Colonic mucosa (tissue), 4 donors: ENCODE results near the gene AAK1. TPM values are rescaled to one million over a fixed set of nuclear protein-coding genes. Genes with fewer than 3 reads are reported as not detected.

Source experiments
- DNase-seq: peaks from one replicate; pipeline ENCODE4 v3.0.0-alpha.2; 2020
- H3K27ac ChIP-seq: fragments of 200-600 bp; one replicate; pipeline ENCODE4 v1.8.0; 2021
- H3K27me3 ChIP-seq: fragments of 200-600 bp; one replicate; pipeline ENCODE4 v1.8.0; 2021
- H3K36me3 ChIP-seq: fragments of 200-600 bp; one replicate; pipeline ENCODE4 v1.8.0; 2021
- H3K4me1 ChIP-seq: fragments of 200-600 bp; one replicate; pipeline ENCODE4 v1.8.0; 2021; ENCODE audit warnings: mild to moderate bottlenecking
- H3K4me3 ChIP-seq: fragments of 200-600 bp; one replicate; pipeline ENCODE4 v1.8.0; 2021
- H3K9ac ChIP-seq, 2 donors: one replicate each; pipeline ENCODE4 v1.7.0; 2013; ENCODE audit warnings: control low read depth in 2 of 2, low read depth in 2 of 2, low read length in 2 of 2
- H3K9me3 ChIP-seq: fragments of 200-600 bp; one replicate; pipeline ENCODE4 v1.8.0; 2021
- CTCF ChIP-seq: fragments of 200-600 bp; IDR thresholded peaks from one replicate; pipeline ENCODE4 v1.8.0; 2022; ENCODE audit warnings: antibody characterized with exemption, mild to moderate bottlenecking
- intact Hi-C: fragments of 100-400 bp; cut with DNase I; formaldehyde crosslinking; loops from one replicate; pipeline ENCODE4 v1.14.1; 2022
- total RNA-seq, 2 donors: library from RNA; stranded (reverse); fragmentation: NEBNext Ultra II Directional in 1 of 2; extraction: Animal tissue kit (Norgen Biotek cat#: 25700) in 1 of 2; gene quantifications; one replicate each; pipeline ENCODE4 v1.2.1, GENCODE V29; 2021
- donor health status: healthy.
- donor health status: DM: no; HTN: no; CAD: no.
- donor health status: DM: no; HTN: no; CAD: no.

Gene AAK1
- total RNA-seq, 2 donors from 2014 or later: 33.5 to 41.7 TPM

- H3K27ac ChIP-seq: peak overlapping the region; percentile 17
- no peak for TF ChIP-seq CTCF
- H3K36me3 ChIP-seq: no peaks in the 10 kb centered on the region
- no peaks in the 10 kb centered on the region for H3K27me3 ChIP-seq
- H3K4me1 ChIP-seq: no peaks in the 10 kb centered on the region
- intact Hi-C loops: loop anchor here (5.0 to 10.0 kb wide), 2 partner anchors 70 to 247 kb away; no protein-coding TSS in a partner anchor
- no peak overlapping the region for H3K4me3 ChIP-seq
- H3K9me3 ChIP-seq: no peaks in the 10 kb centered on the region
- no peak for DNase-seq
- H3K9ac ChIP-seq: no peak overlapping the region
Observed at GRCh38 chr2:69567157-69567908, 76.2 kb downstream of the AAK1 start.

GRCh38 chr2:69566669-69567068 is 76.9 kb downstream of the AAK1 start:
- no peaks in the 10 kb centered on the region for H3K4me1 ChIP-seq
- peak overlapping the region; percentile 17 for H3K27ac ChIP-seq
- H3K27me3 ChIP-seq: no peaks in the 10 kb centered on the region
- H3K36me3 ChIP-seq: no peaks in the 10 kb centered on the region
- no peak overlapping the region for H3K9ac ChIP-seq
- intact Hi-C loops: loop anchor here (5.0 to 10.0 kb wide), 2 partner anchors 71 to 248 kb away; no protein-coding TSS in a partner anchor
- no peaks in the 10 kb centered on the region for H3K9me3 ChIP-seq
- TF ChIP-seq CTCF: no peak
- H3K4me3 ChIP-seq: no peak overlapping the region
- no peak for DNase-seq

GRCh38 chr2:69565431-69565839 is 78.1 kb downstream of the AAK1 start:
- TF ChIP-seq CTCF: peak; percentile 47
- H3K27me3 ChIP-seq: no peaks in the 10 kb centered on the region
- peak; percentile 75 for DNase-seq
- H3K4me1 ChIP-seq: peaks cover under 1% of the 10 kb centered on the region
- H3K4me3 ChIP-seq: no peak overlapping the region
- intact Hi-C loops: loop anchor here (5.0 to 10.0 kb wide), 2 partner anchors 72 to 249 kb away; no protein-coding TSS in a partner anchor
- no peaks in the 10 kb centered on the region for H3K9me3 ChIP-seq
- no peak overlapping the region for H3K27ac ChIP-seq
- H3K9ac ChIP-seq: no peak overlapping the region
- no peaks in the 10 kb centered on the region for H3K36me3 ChIP-seq

- Histone ChIP-seq H3K27ac (no peak overlapping the region), H3K4me1 (peaks cover 7% of the 10 kb centered on the region), H3K36me3 (no peaks in the 10 kb centered on the region), H3K27me3 (no peaks in the 10 kb centered on the region), H3K9me3 (no peaks in the 10 kb centered on the region), H3K9ac (no peak overlapping the region), H3K4me3 (no peak overlapping the region)
- no peak for TF ChIP-seq CTCF
- intact Hi-C loops: loop anchor here (5.0 to 10.0 kb wide), 2 partner anchors 73 to 250 kb away; no protein-coding TSS in a partner anchor
- no peak for DNase-seq
Observed at GRCh38 chr2:69564604-69565003, 78.9 kb downstream of the AAK1 start.

GRCh38 chr2:69563021-69563420 is 80.5 kb downstream of the AAK1 start:
- H3K9ac ChIP-seq: no peak overlapping the region
- H3K9me3 ChIP-seq: no peaks in the 10 kb centered on the region
- intact Hi-C loops: loop anchor here (10.0 kb wide), 1 partner anchor 252 kb away; no protein-coding TSS in a partner anchor
- H3K27ac ChIP-seq: no peak overlapping the region
- H3K36me3 ChIP-seq: no peaks in the 10 kb centered on the region
- TF ChIP-seq CTCF: no peak
- H3K4me3 ChIP-seq: no peak overlapping the region
- DNase-seq: no peak
- H3K27me3 ChIP-seq: no peaks in the 10 kb centered on the region
- H3K4me1 ChIP-seq: peaks cover 14% of the 10 kb centered on the region
